GM21367 (cell line): ENCODE results near the gene NHSL1.

ENCODE experiments used
- ATAC-seq: cut with Tn5 transposase; IDR thresholded peaks from one replicate; pipeline ENCODE4 v1.9.1; 2021; ENCODE audit not compliant: unreplicated experiment

Gene NHSL1

DNA sequence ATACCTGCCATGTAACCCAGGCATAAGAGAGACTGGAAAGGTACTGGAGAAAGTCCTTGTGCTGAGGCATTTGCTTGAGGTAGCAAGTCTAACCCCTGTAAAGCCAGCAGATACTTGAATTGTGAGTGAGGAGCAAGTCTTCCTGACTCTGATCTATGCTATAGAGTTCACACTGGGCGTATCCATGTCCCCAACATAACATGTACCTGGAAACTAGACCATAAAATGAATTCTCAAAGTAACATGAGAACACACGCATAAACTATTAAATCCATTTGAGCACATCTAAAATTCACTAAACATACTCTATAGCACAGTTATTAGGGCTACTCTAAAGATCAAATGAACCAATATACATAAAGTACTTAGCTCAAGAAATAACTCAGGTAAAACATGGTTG lies 2.0 kb downstream of the NHSL1 start:
- no peak for ATAC-seq

DNA sequence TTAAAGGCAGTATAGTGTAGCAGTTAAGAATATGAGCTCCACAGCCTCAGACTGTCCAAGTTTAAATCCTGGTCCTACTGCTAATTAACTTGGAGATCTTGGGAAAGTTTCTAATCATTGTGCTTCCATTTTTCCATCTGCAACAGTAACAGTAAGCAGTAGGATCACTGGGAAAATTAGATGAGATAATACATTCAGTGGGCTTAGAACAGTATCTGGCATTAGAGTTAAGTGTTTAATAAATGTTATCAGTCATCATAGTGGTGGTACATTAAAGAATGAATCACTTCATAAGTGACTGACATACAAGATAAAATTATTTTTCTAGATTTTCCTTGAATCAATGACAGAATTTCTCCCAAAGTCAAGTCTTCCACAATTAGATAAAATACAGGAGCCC lies 5.0 kb downstream of the NHSL1 start:
- no peak for ATAC-seq

DNA sequence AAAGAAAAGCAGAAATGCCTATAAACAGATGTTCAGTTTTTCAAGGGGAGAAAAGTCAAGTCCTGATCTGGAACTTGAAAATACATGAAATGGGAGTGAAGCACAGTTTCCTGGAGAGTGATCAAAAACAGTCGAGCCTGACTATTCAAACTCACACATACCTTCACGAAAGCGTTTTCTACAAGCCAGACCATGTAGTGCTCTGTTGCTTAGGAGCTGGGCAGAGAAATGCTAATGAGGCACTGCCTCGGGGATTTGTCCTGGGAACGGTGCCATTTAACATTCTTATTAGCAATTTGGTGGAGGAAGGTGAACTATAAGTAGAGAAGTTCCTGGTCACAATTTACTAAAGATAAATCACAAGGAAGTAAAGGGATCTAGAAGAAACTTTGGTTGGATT lies 5.9 kb downstream of the NHSL1 start:
- ATAC-seq, result no peak

DNA sequence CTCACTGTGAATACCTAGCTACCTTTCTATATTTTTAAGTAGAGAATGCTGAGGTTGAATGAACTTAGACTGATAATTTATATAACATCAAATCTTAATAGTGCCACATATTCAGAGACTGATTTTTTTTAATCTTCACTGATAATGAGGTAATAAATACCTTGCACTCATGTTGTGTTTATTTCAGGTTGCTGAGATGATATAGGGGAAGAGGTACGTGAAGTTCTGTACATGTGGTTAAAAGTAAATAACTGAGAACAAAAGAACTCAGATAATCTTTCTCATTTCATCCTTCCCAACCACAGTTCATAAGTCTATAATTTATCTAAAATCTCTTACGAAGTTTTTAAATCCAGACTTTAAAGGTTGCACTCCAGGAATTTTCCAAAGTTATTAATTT lies 6.4 kb downstream of the NHSL1 start:
- no peak for ATAC-seq

DNA sequence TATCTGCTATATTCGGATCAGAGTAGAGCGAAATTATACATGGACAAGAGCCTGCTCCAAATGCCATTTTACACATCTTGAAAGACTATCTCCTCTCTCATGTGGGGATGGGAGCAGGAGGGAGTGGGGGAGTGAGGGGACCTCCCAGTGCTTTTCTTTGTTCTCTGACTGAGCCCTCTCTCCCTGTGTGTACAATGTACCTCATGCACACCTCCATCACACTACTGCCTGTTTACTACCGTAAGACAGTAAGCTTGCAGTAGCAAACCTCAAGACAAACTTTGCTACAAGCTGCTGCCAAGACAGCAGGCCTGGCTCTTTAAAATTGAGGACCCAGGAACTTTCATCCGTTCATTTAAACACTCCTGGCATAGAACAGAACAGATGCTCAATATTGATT lies 7.2 kb downstream of the NHSL1 start:
- ATAC-seq, result no peak

DNA sequence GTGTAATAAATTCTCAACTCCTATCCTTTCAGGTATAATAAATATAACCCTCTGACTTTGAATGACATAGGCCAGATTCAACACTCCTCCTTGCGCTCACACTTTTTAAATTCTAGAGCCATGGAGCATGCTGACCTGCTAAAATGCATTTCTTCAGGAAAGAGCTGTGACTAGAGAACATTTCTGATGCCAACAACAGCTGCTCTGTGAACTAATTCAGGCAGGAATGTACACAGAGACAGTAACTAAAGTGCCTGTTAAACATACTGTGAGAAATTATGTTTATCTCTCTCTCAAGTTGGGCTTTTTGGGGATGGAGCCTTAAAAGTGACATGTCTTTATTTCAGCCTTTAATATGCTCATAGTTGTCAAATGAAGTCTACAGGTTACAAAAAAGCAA lies 8.3 kb downstream of the NHSL1 start:
- ATAC-seq, result no peak

DNA sequence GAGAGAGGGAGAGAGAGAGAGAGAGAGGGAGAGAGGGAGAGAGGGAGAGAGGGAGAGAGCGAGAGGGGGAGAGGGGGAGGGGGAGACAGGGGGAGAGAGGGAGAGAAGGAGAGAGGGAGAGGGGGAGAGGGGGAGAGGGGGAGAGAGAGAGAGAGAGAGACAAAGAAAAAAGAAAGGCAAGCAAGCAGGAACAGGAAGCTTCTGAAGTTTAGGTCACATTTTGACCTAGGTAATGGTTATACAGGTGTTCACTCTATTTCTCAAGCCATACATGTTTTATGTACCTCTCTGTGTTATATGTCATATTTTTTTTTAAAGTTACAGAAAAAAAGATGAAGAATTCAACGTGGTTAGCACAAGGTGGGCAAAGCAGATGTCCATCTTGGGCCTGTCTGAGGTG lies 9.4 kb downstream of the NHSL1 start:
- ATAC-seq, result no peak

DNA sequence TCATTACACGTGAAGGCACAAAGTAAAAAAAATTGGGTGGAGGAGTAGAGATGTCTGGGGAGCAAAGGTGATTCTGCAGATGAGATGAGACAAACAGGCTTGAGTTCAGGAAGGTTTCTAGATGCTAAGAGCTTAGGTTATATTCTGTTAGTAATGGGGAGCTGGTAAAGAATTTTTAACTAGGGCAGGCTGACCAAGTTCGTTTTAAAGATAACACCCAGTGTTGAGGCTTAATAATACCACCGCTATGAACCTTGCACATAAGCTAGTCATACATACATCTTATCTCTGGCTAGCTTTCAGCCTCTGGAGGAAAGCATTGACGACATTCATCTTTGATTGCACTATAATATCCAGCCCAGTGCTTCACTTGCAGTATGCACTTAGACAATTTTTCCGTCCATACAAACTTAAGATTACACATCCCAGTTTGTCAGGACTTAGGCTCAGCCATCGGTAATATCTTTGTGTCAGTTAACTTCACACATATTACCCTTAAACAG lies 12.1 kb downstream of the NHSL1 start:
- no peak for ATAC-seq

DNA sequence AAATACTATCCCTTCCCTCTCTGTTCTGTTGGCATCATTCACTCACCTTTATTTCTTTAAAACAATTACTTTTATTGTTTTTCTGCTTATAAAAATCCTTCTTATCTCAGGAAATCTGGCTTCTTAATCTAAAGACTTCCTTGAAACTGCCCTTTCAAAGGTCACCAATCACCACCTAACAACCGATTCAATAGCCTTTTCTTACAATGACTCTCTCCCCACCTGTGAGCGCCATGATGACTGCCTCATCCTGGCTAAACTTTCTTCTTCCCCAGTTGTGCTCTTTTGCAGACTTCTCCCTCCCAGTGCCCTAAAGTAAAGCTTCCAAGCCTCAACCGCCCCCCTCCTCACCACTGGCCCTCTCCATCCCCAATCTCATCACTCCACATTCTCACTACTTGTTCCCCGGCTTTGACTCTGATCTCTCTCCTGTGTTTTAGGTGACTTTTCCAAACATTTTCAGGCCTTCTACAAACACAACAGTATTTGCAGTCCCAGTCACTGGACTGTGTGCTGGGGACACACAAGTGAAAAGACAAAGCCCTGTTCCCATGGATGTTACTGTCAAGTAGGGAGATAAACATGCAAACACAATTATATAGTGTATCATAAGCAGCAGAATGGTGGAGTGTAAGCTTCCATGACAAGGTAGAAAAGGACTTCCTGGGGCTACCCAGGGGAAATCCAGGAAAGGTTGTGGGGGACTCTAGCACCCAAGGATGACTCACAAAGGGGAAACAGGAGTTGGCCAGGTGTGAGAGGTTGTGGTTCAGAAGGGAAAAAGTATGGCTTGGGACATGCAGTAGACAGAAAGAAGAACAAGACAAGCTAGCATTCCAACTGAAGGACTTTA lies 12.8 kb downstream of the NHSL1 start:
- ATAC-seq, result no peak

DNA sequence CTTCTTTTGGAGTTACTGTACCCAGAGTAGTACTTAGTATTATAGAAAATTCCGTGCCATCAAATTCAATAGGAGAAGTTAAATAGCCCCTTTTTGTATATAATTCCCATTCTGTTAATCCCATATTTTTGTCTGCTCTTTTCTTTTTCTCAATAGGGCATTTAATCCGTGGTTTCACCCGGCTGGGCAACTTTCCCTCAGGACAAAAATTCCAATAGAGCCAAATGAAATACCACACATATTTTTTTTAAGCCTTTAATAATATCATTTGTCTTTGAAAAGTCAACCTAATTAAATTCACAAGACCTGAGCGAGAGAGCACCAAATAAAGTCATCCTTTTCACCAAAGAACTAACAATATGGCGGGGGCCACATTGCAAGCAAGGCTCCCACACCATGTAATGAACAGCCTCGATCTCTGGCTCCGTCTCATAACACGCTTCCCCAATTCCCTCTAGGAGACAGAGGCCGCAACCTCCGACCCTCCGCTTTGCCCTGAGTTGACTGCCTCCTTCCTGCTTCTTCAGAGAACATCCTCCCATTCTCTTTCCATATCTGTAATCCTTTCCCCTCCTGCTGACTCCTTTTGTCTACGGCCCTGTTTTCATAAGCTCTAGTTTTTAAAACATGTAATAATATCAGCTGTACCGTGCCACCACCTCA lies 13.6 kb downstream of the NHSL1 start:
- no peak for ATAC-seq

DNA sequence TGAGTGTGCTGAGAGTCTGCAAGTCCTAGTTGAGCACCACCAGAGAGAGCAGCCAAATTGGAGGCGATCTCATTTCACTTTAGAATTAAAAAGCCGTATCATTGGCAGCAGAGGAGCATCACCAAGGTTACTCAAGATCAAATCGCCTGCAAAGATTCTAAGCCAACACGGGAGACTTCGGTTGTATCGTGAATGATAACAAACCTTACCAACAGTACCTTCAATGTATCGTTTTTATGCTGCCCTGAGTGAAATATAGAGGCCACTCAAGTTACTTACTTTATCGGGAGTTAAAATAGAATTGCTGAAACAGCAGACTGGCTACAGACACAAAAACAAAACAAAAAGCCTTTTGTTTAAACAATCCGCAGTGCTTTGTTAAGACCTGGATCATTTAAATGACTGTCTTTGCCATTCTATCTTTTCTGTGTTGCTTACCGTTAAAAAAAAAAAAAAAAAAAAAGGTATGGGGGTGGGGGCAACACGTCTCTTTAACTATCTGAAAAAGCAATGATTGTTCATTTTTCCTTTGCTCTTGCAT lies 14.2 kb downstream of the NHSL1 start:
- no peak for ATAC-seq

DNA sequence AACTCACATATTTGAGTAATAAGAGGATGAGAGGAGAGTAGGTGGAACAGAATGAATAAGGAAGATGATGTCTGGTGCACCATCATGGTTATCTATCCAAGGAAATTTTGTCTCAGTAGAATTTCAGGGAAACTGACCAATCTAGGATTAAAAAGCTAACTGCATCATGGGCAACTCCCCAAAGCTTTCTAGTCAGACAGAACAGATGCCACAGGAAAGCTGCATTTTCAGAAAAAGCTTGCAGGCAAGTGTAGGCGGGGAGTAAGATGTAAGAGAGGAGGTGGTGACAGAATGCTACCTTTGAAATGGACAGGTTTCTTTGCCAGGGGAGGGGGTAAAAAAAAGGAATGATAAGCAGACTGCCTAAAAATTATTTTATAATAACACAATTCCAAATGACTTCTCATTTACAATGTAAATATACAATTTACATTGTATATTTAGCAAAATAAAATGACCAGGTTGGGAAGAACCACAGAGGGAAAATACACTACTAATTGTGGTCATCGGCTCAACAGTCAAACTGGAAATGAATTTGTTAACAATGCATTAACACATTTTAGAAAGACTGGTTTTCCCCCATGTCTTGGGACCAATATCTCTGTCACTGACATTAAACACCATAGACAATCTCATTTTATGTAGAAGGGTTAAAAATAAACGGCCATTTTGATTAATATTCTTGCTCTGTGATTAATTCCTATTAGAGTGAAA lies 15.1 kb downstream of the NHSL1 start:
- ATAC-seq, result no peak

DNA sequence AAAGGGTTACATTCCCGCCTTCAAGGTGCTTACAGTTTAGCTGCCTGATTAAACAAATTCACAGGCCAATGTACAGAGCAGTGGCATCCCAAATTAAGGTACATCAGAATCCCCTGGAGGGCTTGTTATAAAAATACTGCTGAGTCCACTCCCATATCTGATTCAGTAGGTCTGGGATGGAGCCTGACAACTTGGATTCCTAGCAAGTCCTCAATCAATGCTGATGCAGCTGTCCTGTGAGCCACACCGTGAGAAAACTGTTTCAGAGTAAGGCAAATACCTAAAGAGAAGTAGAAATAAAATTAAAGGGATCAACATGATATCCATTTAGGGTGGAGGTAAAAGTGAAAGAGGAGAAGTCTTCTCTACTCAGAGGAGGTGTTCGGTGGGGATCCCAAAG lies 16.5 kb downstream of the NHSL1 start:
- no peak for ATAC-seq

DNA sequence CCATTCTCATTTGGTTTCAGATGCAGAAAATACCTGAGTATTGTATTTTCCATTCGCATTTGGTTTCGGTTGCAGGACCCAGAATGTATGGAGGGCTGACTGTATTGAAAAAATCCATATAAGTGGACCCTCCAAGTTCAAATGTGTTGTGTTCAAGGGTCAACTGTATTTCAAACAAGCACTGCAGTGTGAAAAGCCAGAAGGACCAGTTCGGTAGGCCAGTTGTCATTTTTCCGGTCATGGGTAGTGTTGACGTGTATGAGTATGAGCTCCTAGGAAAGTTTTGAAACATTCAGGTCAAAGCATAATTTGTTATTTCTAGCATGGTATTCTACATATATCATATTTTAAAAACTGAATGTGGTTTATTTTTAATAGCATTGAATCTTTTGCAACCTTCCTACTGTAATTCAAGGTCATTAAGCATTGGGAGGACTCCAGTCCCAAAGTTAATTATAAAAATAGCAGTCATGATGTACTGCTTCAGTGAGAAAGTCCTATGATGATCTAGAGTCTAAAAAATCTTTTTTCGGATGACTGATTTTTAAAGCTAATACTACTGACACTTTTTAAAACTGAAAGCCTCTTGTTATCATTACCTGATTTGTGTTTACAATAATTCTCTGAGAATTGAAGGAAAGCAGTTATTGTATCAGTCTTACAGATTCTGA lies 18.9 kb downstream of the NHSL1 start:
- ATAC-seq, result no peak

DNA sequence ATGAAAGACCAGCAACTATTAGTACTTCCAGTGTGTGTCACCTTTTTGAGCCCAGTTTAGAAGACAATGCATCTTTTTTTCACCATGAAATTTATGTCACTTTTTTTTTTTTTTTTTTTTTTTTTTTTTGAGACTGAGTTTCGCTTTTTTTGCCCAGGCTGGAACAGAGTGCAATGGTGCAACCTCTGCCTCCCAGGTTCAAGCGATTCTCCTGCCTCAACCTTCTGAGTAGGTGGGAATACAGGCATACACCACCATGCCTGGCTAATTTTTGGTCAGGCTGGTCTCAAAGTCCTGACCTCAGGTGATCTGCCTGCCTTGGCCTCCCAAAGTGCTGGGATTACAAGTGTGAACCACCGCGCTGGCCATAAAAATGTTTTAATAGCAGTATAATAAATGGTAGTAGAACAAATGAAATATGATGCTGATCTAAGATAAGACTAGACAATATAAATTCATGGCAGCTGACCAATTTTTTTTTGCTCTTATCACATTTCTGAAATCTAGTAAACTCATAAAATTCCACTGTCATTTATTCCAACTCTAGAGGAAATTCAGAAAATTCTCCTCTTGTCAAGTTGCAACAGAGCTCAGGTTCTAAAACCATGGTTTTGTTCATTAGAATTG lies 21.3 kb downstream of the NHSL1 start:
- no peak for ATAC-seq

DNA sequence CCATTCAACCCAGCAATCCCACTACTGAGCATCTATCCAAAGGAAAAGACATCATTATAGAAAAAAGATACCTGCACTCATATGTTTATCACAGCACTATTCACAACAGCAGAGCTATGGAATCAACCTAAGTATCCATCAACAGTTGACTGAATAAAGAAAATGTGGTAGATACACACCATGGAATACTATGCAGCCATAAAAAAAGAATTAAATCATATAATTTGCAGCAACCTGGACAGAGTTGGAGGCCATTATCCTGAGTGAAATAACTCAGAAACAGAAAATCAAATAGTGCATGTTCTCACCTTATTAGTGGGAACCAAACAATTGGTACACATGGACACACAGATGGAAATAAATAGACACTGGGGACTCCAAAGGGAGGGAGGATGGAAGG lies 23.2 kb downstream of the NHSL1 start:
- ATAC-seq, result no peak

DNA sequence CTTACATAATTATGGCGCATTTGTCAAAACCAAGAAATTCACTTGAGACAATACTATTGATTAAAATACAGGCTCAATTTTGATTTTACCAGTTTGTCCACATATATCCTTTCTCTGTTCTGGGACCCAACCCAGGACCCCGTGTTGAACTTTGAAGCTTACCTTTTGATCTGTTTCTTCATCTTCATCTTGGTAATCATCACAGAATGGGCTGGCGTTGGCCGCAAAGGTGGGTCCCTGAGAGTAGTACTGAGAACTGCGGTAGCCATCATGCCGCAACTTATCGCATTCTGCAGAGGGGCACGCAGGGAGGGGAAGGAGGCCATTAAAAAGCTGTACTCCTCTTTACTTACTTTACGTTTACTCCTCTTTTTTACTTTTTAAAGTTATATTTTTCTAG lies 26.1 kb downstream of the NHSL1 start:
- no peak for ATAC-seq

DNA sequence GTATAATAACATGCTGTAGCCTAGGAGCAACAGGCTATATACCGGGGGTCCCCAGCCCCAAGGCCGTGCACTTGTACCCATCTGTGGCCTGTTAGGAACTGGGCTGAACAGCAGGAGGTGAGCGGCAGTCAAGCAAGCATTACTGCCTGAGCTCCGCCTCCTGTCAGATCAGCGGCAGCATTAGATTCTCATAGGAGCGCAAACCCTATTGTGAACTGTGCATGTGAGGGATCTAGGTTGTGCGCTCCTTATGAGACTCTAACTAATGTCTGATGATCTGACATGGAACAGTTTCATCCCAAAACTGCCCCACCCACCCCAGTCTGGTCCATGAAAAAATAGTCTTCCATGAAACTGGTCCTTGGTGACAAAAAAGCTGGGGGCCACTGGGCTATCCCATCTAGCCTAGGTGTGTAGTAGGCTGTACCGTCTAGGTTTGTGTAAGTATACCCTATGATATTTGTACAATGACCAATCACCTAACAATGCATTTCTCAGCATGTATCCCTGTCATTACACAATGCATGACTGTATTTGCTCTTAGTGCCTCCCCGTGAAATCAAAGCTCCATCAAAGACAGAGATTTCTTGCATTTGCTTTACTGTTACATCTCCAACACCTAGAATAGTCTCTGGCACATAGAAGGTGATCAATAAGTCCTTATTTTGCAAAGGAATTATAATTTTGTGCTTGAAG lies 30.8 kb downstream of the NHSL1 start:
- ATAC-seq, result no peak

DNA sequence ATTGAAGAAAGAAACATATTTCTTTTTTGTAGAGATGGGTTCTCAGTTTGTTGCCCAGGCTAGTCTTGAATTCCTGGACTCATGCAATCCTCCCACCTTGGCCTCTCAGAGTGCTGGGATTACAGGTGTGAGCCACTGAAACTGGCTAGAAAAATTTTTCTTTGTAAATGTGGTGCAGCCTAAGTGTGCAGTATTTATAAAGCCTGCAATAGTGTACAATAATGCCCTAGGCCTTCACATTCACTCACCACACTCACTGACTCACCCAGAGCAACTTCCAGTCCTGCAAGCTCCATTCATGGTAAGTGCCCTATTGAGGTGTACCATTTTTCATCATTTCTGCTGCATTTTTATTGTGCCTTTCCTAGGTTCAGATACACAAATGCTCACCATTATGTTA lies 31.4 kb downstream of the NHSL1 start:
- no peak for ATAC-seq
